ENCODE measurements around the gene ORAI2. TPM values are rescaled to one million over a fixed set of nuclear protein-coding genes. Genes with fewer than 3 reads are reported as not detected.

ORAI2 gene
- total and polyA plus RNA-seq, 2 of the 4 experiments (the other 2 are of a cell fraction) = 52.0 to 58.3 TPM

DNA sequence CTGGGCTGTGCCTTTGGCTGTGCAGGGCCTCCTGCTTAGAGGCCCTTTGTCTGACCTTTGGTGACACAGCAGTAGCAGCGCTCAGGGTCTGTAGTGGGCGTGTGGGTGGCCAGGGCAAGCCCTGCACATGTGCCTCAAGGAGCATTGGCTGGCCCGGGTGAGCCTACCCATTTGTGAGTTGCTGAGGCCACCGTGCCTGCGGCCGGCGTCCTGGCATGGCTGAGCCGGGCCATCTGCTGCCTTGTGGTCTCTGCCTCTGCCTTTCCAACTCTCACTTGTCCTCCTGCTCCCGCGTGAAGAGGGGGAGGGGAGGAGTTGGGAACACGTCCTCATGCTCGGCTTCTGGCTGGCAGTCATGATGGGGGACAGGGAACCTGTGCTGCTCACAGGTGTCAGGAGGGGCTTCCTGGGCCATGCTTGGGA, 9.2 kb upstream of the ORAI2 start:
- H4K91ac ChIP-seq (ENCODE audit: insufficient read depth, low read depth, low read length) = no peak overlapping the region
- BruUV-seq (replicated peaks) = no TSS peak
- 80% methylated on average over 8 of the region's 12 CpGs; no CpG with 5 or more reads in 1 of the 2 experiments for WGBS, 2 experiments (ENCODE audit: extremely low coverage in 2 of 2, insufficient read length in 1 of 2)
- H3K4me3 ChIP-seq (ENCODE audit: insufficient read depth, low read depth, low read length) = no peak overlapping the region
- peaks cover 11 to 24% of the 10 kb centered on the region in 2 experiments for H3K79me1 ChIP-seq (ENCODE audit: low read depth in 1 of 2, low read length in 2 of 2)
- CTCF ChIA-PET = interaction anchor here (0.6 kb wide), 1 partner anchor 191 kb away, joined by 6 read pairs; no protein-coding TSS in a partner anchor
- H3K9me3 ChIP-seq (ENCODE audit: control insufficient read depth, insufficient read depth, low read length) = no peaks in the 10 kb centered on the region
- no peak overlapping the region for H2AK5ac ChIP-seq (ENCODE audit: low read depth, low read length)
- no peak overlapping the region for H2BK120ac ChIP-seq (ENCODE audit: low read depth, low read length)
- H3K23ac ChIP-seq (ENCODE audit: low read depth, low read length) = no peak overlapping the region
- no peak overlapping the region for H3K14ac ChIP-seq (replicated peaks; ENCODE audit: low read depth, low read length)
- no peaks in the 10 kb centered on the region; the same call in none of the 2 replicates for H4K20me1 ChIP-seq (ENCODE audit: insufficient read depth, low read length)
- peaks cover 45% of the 10 kb centered on the region for H3K36me3 ChIP-seq (ENCODE audit: control insufficient read depth, insufficient read depth, low read length)
- no peak overlapping the region for H3K18ac ChIP-seq (ENCODE audit: low read depth, low read length)
- intact Hi-C loops (cut with micrococcal nuclease) = no loop called here
- no peaks in the 10 kb centered on the region for H3K4me1 ChIP-seq (ENCODE audit: control insufficient read depth, insufficient read depth, low read length)
- no peak for DNase-seq
- POLR2A ChIA-PET (ENCODE audit: unreplicated experiment) = no interaction called here
- dilution Hi-C loops (cut with HindIII; ENCODE audit: low sequenced_read_pairs, unreplicated experiment) = no loop called here
- H3K27ac ChIP-seq (ENCODE audit: insufficient read depth, low read length) = no peak overlapping the region
- H4K5ac ChIP-seq (ENCODE audit: low read depth, low read length) = no peak overlapping the region
- H3K4ac ChIP-seq (ENCODE audit: low read depth, low read length) = no peak overlapping the region
- no peak for TF ChIP-seq FOS (IDR thresholded peaks at IDR 0.05; ENCODE audit: low read depth, low read length)
- in situ Hi-C loops (cut with MboI; ENCODE audit: low sequenced_read_pairs) = no loop called here
- H2BK20ac ChIP-seq (ENCODE audit: low read depth, low read length) = no peak overlapping the region
- H3K27me3 ChIP-seq (ENCODE audit: control insufficient read depth, insufficient read depth, low read length) = no peaks in the 10 kb centered on the region
- no peak for ATAC-seq (ENCODE audit: low read depth)
- H3K9me1 ChIP-seq (ENCODE audit: insufficient read depth, low read length) = no peaks in the 10 kb centered on the region
- H2BK5ac ChIP-seq (ENCODE audit: low read depth, low read length, poor library complexity, severe bottlenecking) = no peak overlapping the region
- H3K9ac ChIP-seq (ENCODE audit: low read depth, low read length) = no peak overlapping the region
- H4K8ac ChIP-seq (ENCODE audit: low read depth in 2 of 2, low read length in 2 of 2) = no peak overlapping the region
- H2AK9ac ChIP-seq (replicated peaks; ENCODE audit: low read depth, low read length, poor library complexity) = no peak overlapping the region
- no peak overlapping the region for H2BK15ac ChIP-seq (ENCODE audit: low read depth, low read length)
- no peak overlapping the region for H2AFZ ChIP-seq (replicated peaks; ENCODE audit: low read length, poor library complexity)
- H3K4me2 ChIP-seq (ENCODE audit: low read depth, low read length) = no peak overlapping the region
- no peak overlapping the region for H3K56ac ChIP-seq (ENCODE audit: extremely low read depth, insufficient read depth, low read length)

Measured in IMR-90 (cell line).